GM23338 (cell line): ENCODE data around the gene EPSTI1. TPM values are rescaled to one million over a fixed set of nuclear protein-coding genes. Genes with fewer than 3 reads are reported as not detected.

Experiments
- ATAC-seq: fragments of 200-7000 bp; cut with Tn5 transposase; 3 replicates; pipeline ENCODE4 v1.9.1; 2020
- DNase-seq: peaks from one replicate; pipeline ENCODE4 v3.0.0-alpha.2; 2015; ENCODE audit warnings: low spot score
- H2AFZ ChIP-seq: fragments of 200-600 bp; sonication (generic); 2 replicates; pipeline ENCODE4 v1.8.0; 2016; ENCODE audit warnings: antibody characterized with exemption, mild to moderate bottlenecking, moderate library complexity
- H3F3A ChIP-seq: fragments of 200-600 bp; sonication (generic); replicated peaks from 2 replicates; pipeline ENCODE4 v1.8.0; 2017; ENCODE audit warnings: antibody characterized with exemption, mixed run types, low read depth
- H3K27ac ChIP-seq: fragments of 200-600 bp; sonication (generic); 2 replicates; pipeline ENCODE4 v1.6.1; 2016; ENCODE audit warnings: low read depth
- H3K27me3 ChIP-seq: fragments of 200-600 bp; sonication (generic); 2 replicates; pipeline ENCODE4 v1.8.0; 2016; ENCODE audit warnings: mild to moderate bottlenecking, mixed run types, moderate library complexity; ENCODE audit not compliant: insufficient read depth
- H3K36me3 ChIP-seq: fragments of 200-600 bp; sonication (generic); 2 replicates; pipeline ENCODE4 v1.8.0; 2016; ENCODE audit warnings: mild to moderate bottlenecking; ENCODE audit not compliant: insufficient read depth
- H3K4me1 ChIP-seq: fragments of 200-600 bp; sonication (generic); 2 replicates; pipeline ENCODE4 v1.8.0; 2016; ENCODE audit warnings: mild to moderate bottlenecking, moderate library complexity; ENCODE audit not compliant: insufficient read depth
- H3K4me2 ChIP-seq: fragments of 200-600 bp; sonication (generic); 2 replicates; pipeline ENCODE4 v1.7.1; 2017; ENCODE audit warnings: mixed run types
- H3K4me3 ChIP-seq: fragments of 200-600 bp; sonication (generic); 2 replicates; pipeline ENCODE4 v1.6.1; 2016; ENCODE audit warnings: mixed run types
- H3K79me2 ChIP-seq: fragments of 200-600 bp; sonication (generic); replicated peaks from 2 replicates; pipeline ENCODE4 v1.8.0; 2017; ENCODE audit warnings: mild to moderate bottlenecking; ENCODE audit not compliant: insufficient read depth
- H3K9me2 ChIP-seq: fragments of 200-600 bp; sonication (generic); 2 replicates; pipeline ENCODE4 v1.8.0; 2017; ENCODE audit not compliant: insufficient read depth
- H4K20me1 ChIP-seq: fragments of 200-600 bp; sonication (generic); replicated peaks from 2 replicates; pipeline ENCODE4 v1.8.0; 2017; ENCODE audit warnings: mild to moderate bottlenecking; ENCODE audit not compliant: insufficient read depth
- H3K27ac Mint-ChIP-seq: 2 replicates; pipeline ENCODE4 v1.8.0; 2020; ENCODE audit warnings: inconsistent platforms, mild to moderate bottlenecking, moderate library complexity, mixed read lengths
- H3K27me3 Mint-ChIP-seq: 3 replicates; pipeline ENCODE4 v1.8.0; 2022; ENCODE audit warnings: low read depth, mild to moderate bottlenecking, moderate library complexity, mixed read lengths, inconsistent platforms; ENCODE audit not compliant: insufficient read depth, poor library complexity
- H3K36me3 Mint-ChIP-seq: 3 replicates; pipeline ENCODE4 v1.8.0; 2021; ENCODE audit warnings: low read depth, mild to moderate bottlenecking, inconsistent platforms, moderate library complexity, mixed read lengths
- H3K4me1 Mint-ChIP-seq: 3 replicates; pipeline ENCODE4 v1.8.0; 2020; ENCODE audit warnings: mild to moderate bottlenecking, inconsistent platforms, mixed read lengths
- H3K4me3 Mint-ChIP-seq: 3 replicates; pipeline ENCODE4 v1.8.0; 2021; ENCODE audit warnings: moderate library complexity, mild to moderate bottlenecking, inconsistent platforms, mixed read lengths
- H3K9me3 Mint-ChIP-seq: 3 replicates; pipeline ENCODE4 v1.8.0; 2020; ENCODE audit warnings: moderate library complexity, mild to moderate bottlenecking, inconsistent platforms, mixed read lengths
- CREB1 ChIP-seq: fragments of 250-450 bp; sonication (Bioruptor Pico); IDR thresholded peaks from 2 replicates; pipeline ENCODE4 v1.5.0; 2020; ENCODE audit warnings: low read depth, mild to moderate bottlenecking, moderate library complexity
- EZH2 ChIP-seq: fragments of 200-600 bp; sonication (generic); IDR thresholded peaks from one replicate; pipeline ENCODE4 v1.8.0; 2017; ENCODE audit warnings: antibody characterized with exemption, mild to moderate bottlenecking, low read depth; ENCODE audit not compliant: unreplicated experiment
- NANOG ChIP-seq: IDR thresholded peaks from 2 replicates; pipeline ENCODE4 v1.6.1; 2016; ENCODE audit warnings: antibody characterized with exemption, borderline replicate concordance
- POLR2AphosphoS5 ChIP-seq: IDR thresholded peaks from 2 replicates; pipeline ENCODE4 v1.6.1; 2016; ENCODE audit warnings: antibody characterized with exemption, low read depth
- STAT1 ChIP-seq: IDR thresholded peaks from one replicate; pipeline ENCODE4 v1.6.1; 2016; ENCODE audit warnings: antibody characterized with exemption; ENCODE audit not compliant: unreplicated experiment
- ZNF114 ChIP-seq: fragments of 250-450 bp; sonication (Bioruptor Pico); IDR thresholded peaks from 2 replicates; pipeline ENCODE4 v1.5.0; 2020; ENCODE audit warnings: mild to moderate bottlenecking, moderate library complexity
- polyA plus RNA-seq: library from polyadenylated mRNA; unstranded; fragments of >200 nt; fragmentation: Nextera tagmentation; extraction: Ambion mirVana; gene quantifications from 2 replicates; pipeline ENCODE4 v1.2.1, GENCODE V29; 2016
- total RNA-seq: library from RNA; depleted of rRNA; stranded (reverse); fragments of >200 nt; shearing (Covaris generic); gene quantifications from 2 replicates; pipeline ENCODE4 v1.2.3, GENCODE V29; 2014
- TF ChIP-seq, protein P1 (sequence below): fragments of 250-450 bp; sonication (Bioruptor Pico); IDR thresholded peaks from 2 replicates; pipeline ENCODE4 v1.5.0; 2020; ENCODE audit warnings: mild to moderate bottlenecking, moderate library complexity
- TF ChIP-seq, protein P2 (sequence below): IDR thresholded peaks from one replicate; pipeline ENCODE4 v1.6.1; 2018; ENCODE audit warnings: antibody characterized with exemption; ENCODE audit not compliant: unreplicated experiment

Gene EPSTI1
- total and polyA plus RNA-seq, 2 experiments from 2014 or later, result 0.10 to 0.68 TPM

DNA sequence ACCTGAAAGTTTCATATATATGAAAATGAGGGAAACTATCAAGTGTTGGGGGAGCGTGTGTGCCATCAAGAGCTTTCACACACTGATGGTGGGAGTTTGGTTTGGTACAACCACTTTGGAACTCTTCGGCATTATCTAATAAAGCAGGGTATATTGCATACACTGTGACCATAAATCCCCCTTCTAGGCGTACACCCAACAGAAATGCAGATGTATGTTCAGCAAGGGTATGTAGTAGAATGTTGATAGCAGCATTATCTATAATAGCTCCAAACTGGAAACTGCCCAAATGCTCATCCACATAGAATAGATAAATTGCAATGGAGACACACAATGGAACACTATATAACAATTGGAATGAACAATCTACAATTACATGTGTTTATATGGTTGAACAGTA is 139.9 kb downstream of the EPSTI1 start (continued):
- TF ChIP-seq, protein P1, sequence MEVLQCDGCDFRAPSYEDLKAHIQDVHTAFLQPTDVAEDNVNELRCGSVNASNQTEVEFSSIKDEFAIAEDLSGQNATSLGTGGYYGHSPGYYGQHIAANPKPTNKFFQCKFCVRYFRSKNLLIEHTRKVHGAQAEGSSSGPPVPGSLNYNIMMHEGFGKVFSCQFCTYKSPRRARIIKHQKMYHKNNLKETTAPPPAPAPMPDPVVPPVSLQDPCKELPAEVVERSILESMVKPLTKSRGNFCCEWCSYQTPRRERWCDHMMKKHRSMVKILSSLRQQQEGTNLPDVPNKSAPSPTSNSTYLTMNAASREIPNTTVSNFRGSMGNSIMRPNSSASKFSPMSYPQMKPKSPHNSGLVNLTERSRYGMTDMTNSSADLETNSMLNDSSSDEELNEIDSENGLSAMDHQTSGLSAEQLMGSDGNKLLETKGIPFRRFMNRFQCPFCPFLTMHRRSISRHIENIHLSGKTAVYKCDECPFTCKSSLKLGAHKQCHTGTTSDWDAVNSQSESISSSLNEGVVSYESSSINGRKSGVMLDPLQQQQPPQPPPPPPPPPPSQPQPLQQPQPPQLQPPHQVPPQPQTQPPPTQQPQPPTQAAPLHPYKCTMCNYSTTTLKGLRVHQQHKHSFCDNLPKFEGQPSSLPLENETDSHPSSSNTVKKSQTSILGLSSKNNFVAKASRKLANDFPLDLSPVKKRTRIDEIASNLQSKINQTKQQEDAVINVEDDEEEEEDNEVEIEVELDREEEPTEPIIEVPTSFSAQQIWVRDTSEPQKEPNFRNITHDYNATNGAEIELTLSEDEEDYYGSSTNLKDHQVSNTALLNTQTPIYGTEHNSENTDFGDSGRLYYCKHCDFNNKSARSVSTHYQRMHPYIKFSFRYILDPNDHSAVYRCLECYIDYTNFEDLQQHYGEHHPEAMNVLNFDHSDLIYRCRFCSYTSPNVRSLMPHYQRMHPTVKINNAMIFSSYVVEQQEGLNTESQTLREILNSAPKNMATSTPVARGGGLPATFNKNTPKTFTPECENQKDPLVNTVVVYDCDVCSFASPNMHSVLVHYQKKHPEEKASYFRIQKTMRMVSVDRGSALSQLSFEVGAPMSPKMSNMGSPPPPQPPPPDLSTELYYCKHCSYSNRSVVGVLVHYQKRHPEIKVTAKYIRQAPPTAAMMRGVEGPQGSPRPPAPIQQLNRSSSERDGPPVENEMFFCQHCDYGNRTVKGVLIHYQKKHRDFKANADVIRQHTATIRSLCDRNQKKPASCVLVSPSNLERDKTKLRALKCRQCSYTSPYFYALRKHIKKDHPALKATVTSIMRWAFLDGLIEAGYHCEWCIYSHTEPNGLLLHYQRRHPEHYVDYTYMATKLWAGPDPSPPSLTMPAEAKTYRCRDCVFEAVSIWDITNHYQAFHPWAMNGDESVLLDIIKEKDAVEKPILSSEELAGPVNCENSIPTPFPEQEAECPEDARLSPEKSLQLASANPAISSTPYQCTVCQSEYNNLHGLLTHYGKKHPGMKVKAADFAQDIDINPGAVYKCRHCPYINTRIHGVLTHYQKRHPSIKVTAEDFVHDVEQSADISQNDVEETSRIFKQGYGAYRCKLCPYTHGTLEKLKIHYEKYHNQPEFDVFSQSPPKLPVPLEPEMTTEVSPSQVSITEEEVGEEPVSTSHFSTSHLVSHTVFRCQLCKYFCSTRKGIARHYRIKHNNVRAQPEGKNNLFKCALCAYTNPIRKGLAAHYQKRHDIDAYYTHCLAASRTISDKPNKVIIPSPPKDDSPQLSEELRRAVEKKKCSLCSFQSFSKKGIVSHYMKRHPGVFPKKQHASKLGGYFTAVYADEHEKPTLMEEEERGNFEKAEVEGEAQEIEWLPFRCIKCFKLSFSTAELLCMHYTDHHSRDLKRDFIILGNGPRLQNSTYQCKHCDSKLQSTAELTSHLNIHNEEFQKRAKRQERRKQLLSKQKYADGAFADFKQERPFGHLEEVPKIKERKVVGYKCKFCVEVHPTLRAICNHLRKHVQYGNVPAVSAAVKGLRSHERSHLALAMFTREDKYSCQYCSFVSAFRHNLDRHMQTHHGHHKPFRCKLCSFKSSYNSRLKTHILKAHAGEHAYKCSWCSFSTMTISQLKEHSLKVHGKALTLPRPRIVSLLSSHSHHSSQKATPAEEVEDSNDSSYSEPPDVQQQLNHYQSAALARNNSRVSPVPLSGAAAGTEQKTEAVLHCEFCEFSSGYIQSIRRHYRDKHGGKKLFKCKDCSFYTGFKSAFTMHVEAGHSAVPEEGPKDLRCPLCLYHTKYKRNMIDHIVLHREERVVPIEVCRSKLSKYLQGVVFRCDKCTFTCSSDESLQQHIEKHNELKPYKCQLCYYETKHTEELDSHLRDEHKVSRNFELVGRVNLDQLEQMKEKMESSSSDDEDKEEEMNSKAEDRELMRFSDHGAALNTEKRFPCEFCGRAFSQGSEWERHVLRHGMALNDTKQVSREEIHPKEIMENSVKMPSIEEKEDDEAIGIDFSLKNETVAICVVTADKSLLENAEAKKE (CRISPR knock-in tag), result no peak
- TF ChIP-seq ZNF114 (CRISPR knock-in tag), result no peak

DNA sequence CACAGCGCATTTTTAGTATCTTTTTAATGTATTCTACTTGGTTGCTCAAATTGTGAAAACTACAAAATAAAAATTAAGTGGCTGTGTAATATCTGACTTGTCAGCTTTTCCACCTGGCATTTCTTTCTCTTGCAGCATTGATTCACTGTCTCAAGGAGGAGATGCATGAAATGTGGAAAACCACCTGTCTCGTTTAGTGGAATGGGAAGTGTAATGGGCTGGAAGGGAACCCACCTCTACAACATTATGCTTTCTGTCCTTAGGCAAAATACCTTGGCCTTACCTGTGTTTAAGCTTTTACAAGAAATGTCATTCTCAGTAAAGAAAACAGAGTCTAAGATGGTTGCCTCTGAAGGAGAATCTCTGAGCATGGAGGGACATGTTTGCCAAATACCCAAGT is 142.8 kb downstream of the EPSTI1 start:
- peaks cover 10% of the 10 kb centered on the region; the same call in 2 of the 3 replicates for H3K4me1 Mint-ChIP-seq
- peaks cover 41% of the 10 kb centered on the region for H3K36me3 Mint-ChIP-seq
- H3K27ac ChIP-seq, result no peak overlapping the region
- no peaks in the 10 kb centered on the region for H3K9me3 Mint-ChIP-seq
- H3K4me3 Mint-ChIP-seq, result no peak overlapping the region
- no peaks in the 10 kb centered on the region; the same call in 1 of the 2 replicates for H3F3A ChIP-seq
- peak overlapping the region; percentile 54; the same call in 1 of the 2 replicates for H3K27ac Mint-ChIP-seq
- peaks cover 11% of the 10 kb centered on the region; the same call in 1 of the 2 replicates for H4K20me1 ChIP-seq
- H2AFZ ChIP-seq, result no peak overlapping the region
- ATAC-seq (peak; percentile 35; the same call in 2 of the 3 replicates), DNase-seq (no peak)
- H3K4me2 ChIP-seq, result no peak overlapping the region
- H3K9me2 ChIP-seq, result no peaks in the 10 kb centered on the region
- H3K27me3 ChIP-seq, result no peaks in the 10 kb centered on the region
- no peaks in the 10 kb centered on the region for H3K79me2 ChIP-seq
- peaks cover 32% of the 10 kb centered on the region; the same call in 1 of the 2 replicates for H3K36me3 ChIP-seq
- H3K4me1 ChIP-seq, result peaks cover 10% of the 10 kb centered on the region
- H3K4me3 ChIP-seq, result no peak overlapping the region
- H3K27me3 Mint-ChIP-seq, result no peaks in the 10 kb centered on the region
- TF ChIP-seq NANOG, result no peak
- TF ChIP-seq CREB1 (CRISPR knock-in tag), result no peak
- TF ChIP-seq EZH2, result no peak
- TF ChIP-seq, protein P2, sequence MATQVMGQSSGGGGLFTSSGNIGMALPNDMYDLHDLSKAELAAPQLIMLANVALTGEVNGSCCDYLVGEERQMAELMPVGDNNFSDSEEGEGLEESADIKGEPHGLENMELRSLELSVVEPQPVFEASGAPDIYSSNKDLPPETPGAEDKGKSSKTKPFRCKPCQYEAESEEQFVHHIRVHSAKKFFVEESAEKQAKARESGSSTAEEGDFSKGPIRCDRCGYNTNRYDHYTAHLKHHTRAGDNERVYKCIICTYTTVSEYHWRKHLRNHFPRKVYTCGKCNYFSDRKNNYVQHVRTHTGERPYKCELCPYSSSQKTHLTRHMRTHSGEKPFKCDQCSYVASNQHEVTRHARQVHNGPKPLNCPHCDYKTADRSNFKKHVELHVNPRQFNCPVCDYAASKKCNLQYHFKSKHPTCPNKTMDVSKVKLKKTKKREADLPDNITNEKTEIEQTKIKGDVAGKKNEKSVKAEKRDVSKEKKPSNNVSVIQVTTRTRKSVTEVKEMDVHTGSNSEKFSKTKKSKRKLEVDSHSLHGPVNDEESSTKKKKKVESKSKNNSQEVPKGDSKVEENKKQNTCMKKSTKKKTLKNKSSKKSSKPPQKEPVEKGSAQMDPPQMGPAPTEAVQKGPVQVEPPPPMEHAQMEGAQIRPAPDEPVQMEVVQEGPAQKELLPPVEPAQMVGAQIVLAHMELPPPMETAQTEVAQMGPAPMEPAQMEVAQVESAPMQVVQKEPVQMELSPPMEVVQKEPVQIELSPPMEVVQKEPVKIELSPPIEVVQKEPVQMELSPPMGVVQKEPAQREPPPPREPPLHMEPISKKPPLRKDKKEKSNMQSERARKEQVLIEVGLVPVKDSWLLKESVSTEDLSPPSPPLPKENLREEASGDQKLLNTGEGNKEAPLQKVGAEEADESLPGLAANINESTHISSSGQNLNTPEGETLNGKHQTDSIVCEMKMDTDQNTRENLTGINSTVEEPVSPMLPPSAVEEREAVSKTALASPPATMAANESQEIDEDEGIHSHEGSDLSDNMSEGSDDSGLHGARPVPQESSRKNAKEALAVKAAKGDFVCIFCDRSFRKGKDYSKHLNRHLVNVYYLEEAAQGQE, result no peak
- TF ChIP-seq POLR2AphosphoS5, result no peak; the same call in 1 of the 2 replicates
- no peak for TF ChIP-seq STAT1
